ENCODE measurements around the gene ABHD10.

ABHD10 gene

GRCh38 chr3:111978583-111979433 is at the start of gene ABHD10:
ABHD10 (plus strand) TSS chr3:111979026; CDS start chr3:111979062, 36 bp downstream.
- DNase-seq: peak; percentile 98

GRCh38 chr3:111929484-111929883 is 49.3 kb upstream of the ABHD10 start:
- DNase-seq: no peak

GRCh38 chr3:111932946-111933345 is 45.9 kb upstream of the ABHD10 start:
- no peak for DNase-seq

GRCh38 chr3:111936191-111936841 is 42.5 kb upstream of the ABHD10 start:
- DNase-seq: no peak

- no peak for DNase-seq
Measured at GRCh38 chr3:111936967-111937366, 41.9 kb upstream of the ABHD10 start.

GRCh38 chr3:111937871-111938270 is 41.0 kb upstream of the ABHD10 start:
- DNase-seq: no peak

GRCh38 chr3:111939873-111940272 is 39.0 kb upstream of the ABHD10 start:
- no peak for DNase-seq

GRCh38 chr3:111943533-111943932 is 35.3 kb upstream of the ABHD10 start:
- DNase-seq: no peak

- DNase-seq: no peak
Measured at GRCh38 chr3:111944372-111944771, 34.5 kb upstream of the ABHD10 start.

GRCh38 chr3:111947231-111947630 is 31.6 kb upstream of the ABHD10 start:
- DNase-seq: no peak

GRCh38 chr3:111948786-111949185 is 30.0 kb upstream of the ABHD10 start:
- DNase-seq: no peak

GRCh38 chr3:111949712-111950111 is 29.1 kb upstream of the ABHD10 start:
- DNase-seq: no peak

- no peak for DNase-seq
Measured at GRCh38 chr3:111951032-111951431, 27.8 kb upstream of the ABHD10 start.

GRCh38 chr3:111952086-111952485 is 26.7 kb upstream of the ABHD10 start:
- no peak for DNase-seq

GRCh38 chr3:111952866-111953450 is 25.9 kb upstream of the ABHD10 start:
- DNase-seq: no peak

- no peak for DNase-seq
Measured at GRCh38 chr3:111954228-111954990, 24.4 kb upstream of the ABHD10 start.

GRCh38 chr3:111955876-111956275 is 22.9 kb upstream of the ABHD10 start:
- no peak for DNase-seq

GRCh38 chr3:111956449-111956848 is 22.4 kb upstream of the ABHD10 start:
- no peak for DNase-seq

GRCh38 chr3:111956995-111957734 is 21.7 kb upstream of the ABHD10 start:
- no peak for DNase-seq

GRCh38 chr3:111961461-111962164 is 17.2 kb upstream of the ABHD10 start:
- no peak for DNase-seq

GRCh38 chr3:111963424-111963823 is 15.4 kb upstream of the ABHD10 start:
- DNase-seq: no peak

- no peak for DNase-seq
Measured at GRCh38 chr3:111965484-111965883, 13.3 kb upstream of the ABHD10 start.

Measured in stimulated activated CD4-positive, alpha-beta T cell treated with anti-CD3 and anti-CD28 coated beads, Interleukin-15, amount 100 ng/mL, for 24 hours (primary cell).